K562 (cell line): ENCODE data around the gene IFI27L2. TPM values are rescaled to one million over a fixed set of nuclear protein-coding genes. Genes with fewer than 3 reads are reported as not detected.

Experiments used
- ATAC-seq: fragments of 200-7000 bp; cut with Tn5 transposase; 3 replicates; pipeline ENCODE4 v1.9.1; 2020; ENCODE audit warnings: moderate library complexity
- BruUV-seq: library from RNA; stranded (reverse); fragments of 400-500 nt; replicated peaks from 2 replicates; lab custom pipeline; 2021; lab: Mats Ljungman, UMichigan
- CTCF ChIA-PET: fragments of 300-600 bp; formaldehyde crosslinking; extraction: SDS; loops from one replicate; lab custom pipeline; 2021; ENCODE audit warnings: low intra/inter-chr PET ratio; lab: Yijun Ruan, JAX
- POLR2A ChIA-PET: fragments of 300-600, 350-650 bp; sonication (Branson Sonifier 250); formaldehyde crosslinking; extraction: SDS; loops from one replicate; lab custom pipeline; 2021; ENCODE audit warnings: antibody characterized with exemption, inconsistent platforms; lab: Yijun Ruan, JAX
- DNase-seq, 4 experiments: peaks; one replicate each; pipeline versions ENCODE4 v3.0.0 to v3.0.0-alpha.2; 2011 to 2018; ENCODE audit warnings: low spot score in 3 of 4, mixed read lengths in 3 of 4; ENCODE audit errors: extremely low read depth in 1 of 4
- FAIRE-seq: peaks from 2 replicates; lab custom pipeline; 2011; peaks lifted over from hg19 to GRCh38; lab: Jason Lieb, UNC
- H2AFZ ChIP-seq: 2 replicates; pipeline ENCODE4 v1.6.0; 2011; ENCODE audit warnings: low read depth, low read length, control low read depth, inconsistent platforms
- H3K27ac ChIP-seq: fragments of 200-600 bp; 3 replicates; pipeline ENCODE4 v1.8.0; 2011; ENCODE audit warnings: low read depth, mild to moderate bottlenecking, control low read depth, inconsistent platforms, low read length, moderate library complexity, mixed read lengths; ENCODE audit errors: extremely low read depth
- H3K27me3 ChIP-seq, 2 experiments: fragments of 300-600 bp in 1 of 2; 2 replicates in 1 of 2; 3 replicates in 1 of 2; pipeline versions ENCODE4 v1.6.0 to v1.8.0; 2011; ENCODE audit warnings: inconsistent platforms in 2 of 2, low read length in 2 of 2, mild to moderate bottlenecking in 1 of 2, mixed read lengths in 1 of 2, moderate library complexity in 1 of 2; ENCODE audit not compliant: control insufficient read depth in 2 of 2, insufficient read depth in 2 of 2
- H3K36me3 ChIP-seq: fragments of 300-600 bp; 3 replicates; pipeline ENCODE4 v1.8.0; 2011; ENCODE audit warnings: mild to moderate bottlenecking, low read length, inconsistent platforms; ENCODE audit not compliant: control insufficient read depth, insufficient read depth
- H3K4me1 ChIP-seq, 2 experiments: fragments of 200-600 bp in 1 of 2; replicated peaks in 1 of 2; 2 replicates in 1 of 2; 3 replicates in 1 of 2; pipeline versions ENCODE4 v1.5.1 to v1.8.0; 2011; ENCODE audit warnings: inconsistent platforms in 2 of 2, low read length in 2 of 2, mild to moderate bottlenecking in 1 of 2, mixed read lengths in 1 of 2, moderate library complexity in 1 of 2; ENCODE audit not compliant: control insufficient read depth in 2 of 2, insufficient read depth in 2 of 2
- H3K4me2 ChIP-seq: 2 replicates; pipeline ENCODE4 v1.6.1; 2011; ENCODE audit warnings: low read length, control low read depth, inconsistent platforms, mixed read lengths; ENCODE audit not compliant: insufficient read depth
- H3K4me3 ChIP-seq: fragments of 200-600 bp; sonication (generic), shearing (Covaris generic); 2 replicates; pipeline ENCODE4 v1.5.1; 2016; ENCODE audit warnings: control low read depth, inconsistent platforms
- H3K79me2 ChIP-seq: fragments of 200-600 bp; 3 replicates; pipeline ENCODE4 v1.8.0; 2011; ENCODE audit warnings: low read length, inconsistent platforms; ENCODE audit not compliant: control insufficient read depth, insufficient read depth
- H3K9ac ChIP-seq, 2 experiments: 2 replicates each; pipeline versions ENCODE4 v1.6.0 to v1.6.1; 2011; ENCODE audit warnings: low read depth in 2 of 2, low read length in 2 of 2, control low read depth in 1 of 2, inconsistent platforms in 1 of 2, mild to moderate bottlenecking in 1 of 2, mixed read lengths in 1 of 2; ENCODE audit not compliant: insufficient read depth in 1 of 2
- H3K9me1 ChIP-seq: one replicate; pipeline ENCODE4 v1.6.0; 2011; ENCODE audit warnings: inconsistent platforms, mild to moderate bottlenecking, low read length, moderate library complexity; ENCODE audit not compliant: control insufficient read depth, insufficient read depth
- H3K9me3 ChIP-seq: replicated peaks from 2 replicates; pipeline ENCODE4 v1.5.1; 2011; ENCODE audit warnings: low read depth, low read length, inconsistent platforms; ENCODE audit not compliant: control insufficient read depth, insufficient read depth
- H4K20me1 ChIP-seq: replicated peaks from 2 replicates; pipeline ENCODE4 v1.6.1; 2011; ENCODE audit warnings: low read length, inconsistent platforms, mixed read lengths; ENCODE audit not compliant: control insufficient read depth, insufficient read depth
- ADNP ChIP-seq: fragments of 200-800 bp; sonication (Bioruptor generic); IDR thresholded peaks from 2 replicates; pipeline ENCODE4 v1.6.1; 2016; ENCODE audit warnings: missing genetic modification characterization, missing compliant biosample characterization
- CBX8 ChIP-seq: fragments of 200-600 bp; sonication (generic); IDR thresholded peaks from 2 replicates; pipeline ENCODE4 v1.6.1; 2012; ENCODE audit warnings: borderline replicate concordance, mixed run types, low read depth, mild to moderate bottlenecking, moderate library complexity, mixed read lengths, low read length, control low read depth, inconsistent platforms; ENCODE audit not compliant: poor library complexity, severe bottlenecking; ENCODE audit errors: extremely low read depth
- CHD1 ChIP-seq: fragments of 200-600 bp; sonication (generic); IDR thresholded peaks from one replicate; pipeline ENCODE4 v1.6.1; 2012; ENCODE audit warnings: mild to moderate bottlenecking, moderate library complexity, low read length, inconsistent platforms
- CREBBP ChIP-seq: IDR thresholded peaks from one replicate; pipeline ENCODE4 v1.6.1; 2012; ENCODE audit warnings: low read depth, mild to moderate bottlenecking, control low read depth, inconsistent platforms, low read length
- FOS ChIP-seq: IDR thresholded peaks from 3 replicates; pipeline ENCODE4 v1.6.1; 2011; ENCODE audit not compliant: insufficient read length; ENCODE audit errors: extremely low read depth
- PCBP2 ChIP-seq: fragments of 200-400 bp; formaldehyde crosslinking; IDR thresholded peaks from 2 replicates; pipeline ENCODE4 v1.6.1; 2018; ENCODE audit warnings: low read length, low read depth, mild to moderate bottlenecking, moderate library complexity; ENCODE audit not compliant: poor library complexity, severe bottlenecking
- PHTF2 ChIP-seq: fragments of 250-450 bp; sonication (Bioruptor Pico); IDR thresholded peaks from 2 replicates; pipeline ENCODE4 v1.5.0; 2021; ENCODE audit warnings: mild to moderate bottlenecking
- RCOR1 ChIP-seq, 2 experiments: IDR thresholded peaks; 2 replicates each; pipeline ENCODE4 v1.6.1; 2012; ENCODE audit warnings: low read depth in 2 of 2, low read length in 2 of 2, borderline replicate concordance in 1 of 2, improper control_type of control experiment in 1 of 2
- SAFB2 ChIP-seq: fragments of 200-400 bp; formaldehyde crosslinking; IDR thresholded peaks from 2 replicates; pipeline ENCODE4 v1.6.1; 2018; ENCODE audit warnings: borderline replicate concordance, low read length, low read depth, moderate library complexity; ENCODE audit not compliant: severe bottlenecking
- SRSF7 ChIP-seq: fragments of 200-400 bp; formaldehyde crosslinking; optimal IDR thresholded peaks from 2 replicates; pipeline ENCODE3; 2017; ENCODE audit warnings: mild to moderate bottlenecking, low read depth, low read length
- TARDBP ChIP-seq: fragments of 450-650 bp; IDR thresholded peaks from 2 replicates; pipeline ENCODE4 v1.6.1; 2016
- ZNF239 ChIP-seq: fragments of 250-450 bp; sonication (Bioruptor Pico); IDR thresholded peaks from 2 replicates; pipeline ENCODE4 v1.4.0; 2020; ENCODE audit warnings: mild to moderate bottlenecking
- WGBS: fragments of 100-300 bp; shearing (Covaris generic); methylation state at CpG from one replicate; pipeline ENCODE4 v1.1.6; 2016; ENCODE audit warnings: low coverage, mixed read lengths; ENCODE audit not compliant: insufficient coverage; ENCODE audit errors: missing lambda C conversion rate; 5-methylcytosine and 5-hydroxymethylcytosine counted together
- in situ Hi-C: fragments of 300-500 bp; cut with MboI; formaldehyde crosslinking; loops from 4 replicates; pipeline ENCODE4 v1.15.0; 2018; ENCODE audit warnings: inconsistent platforms, mixed read lengths
- intact Hi-C: fragments of 100-400 bp; cut with micrococcal nuclease; formaldehyde crosslinking; loops from 2 replicates; pipeline ENCODE4 v1.14.2; 2022
- polyA plus RNA-seq, 8 experiments: library from polyadenylated mRNA; depleted of rRNA in 4 of 8; stranded (reverse) in 5 of 8; unstranded in 3 of 8; fragments of >200 nt; fragmentation: Nextera tagmentation in 2 of 8; fragmentation: Illumina TruSeq in 1 of 8; extraction: Ambion mirVana in 2 of 8; extraction: Trizol in 1 of 8; gene quantifications; 2 replicates each; pipeline versions ENCODE4 v1.2.1 to v1.2.3, GENCODE V29; 2011 to 2014; ENCODE audit warnings: inconsistent platforms in 1 of 8, missing spikeins in 1 of 8
- total RNA-seq, 7 experiments: library from RNA; depleted of rRNA in 6 of 7; stranded (reverse); fragments of >200 nt in 6 of 7; fragmentation: Illumina TruSeq in 2 of 7; extraction: Trizol in 2 of 7; gene quantifications; 2 replicates each; pipeline versions ENCODE4 v1.2.1 to v1.2.3, GENCODE V29; 2011 to 2021; ENCODE audit warnings: low replicate concordance in 1 of 7
- TF ChIP-seq, protein P1 (sequence below): IDR thresholded peaks from 2 replicates; pipeline ENCODE4 v1.6.1; 2016; ENCODE audit warnings: missing genetic modification characterization, missing compliant biosample characterization
- TF ChIP-seq, protein P2 (sequence below): fragments of 250-450 bp; sonication (Bioruptor Pico); IDR thresholded peaks from 2 replicates; pipeline ENCODE4 v1.8.0; 2022; ENCODE audit warnings: moderate library complexity, mild to moderate bottlenecking, inconsistent platforms
- TF ChIP-seq, protein P3 (sequence below): sonication (generic); formaldehyde crosslinking; IDR thresholded peaks from 2 replicates; pipeline ENCODE4 v1.8.1; 2023; ENCODE audit warnings: mild to moderate bottlenecking, missing genetic modification reagents
- TF ChIP-seq, protein P4 (sequence below): fragments of 250-450 bp; sonication (Bioruptor Pico); IDR thresholded peaks from 2 replicates; pipeline ENCODE4 v1.5.0; 2020; ENCODE audit warnings: mild to moderate bottlenecking, borderline replicate concordance

The IFI27L2 gene
- total and polyA plus RNA-seq, 9 of the 15 experiments (the other 6 are each of a cell fraction or from before 2014, with no cell fraction given): 1.0 to 9.3 (median 4.1) TPM

DNA sequence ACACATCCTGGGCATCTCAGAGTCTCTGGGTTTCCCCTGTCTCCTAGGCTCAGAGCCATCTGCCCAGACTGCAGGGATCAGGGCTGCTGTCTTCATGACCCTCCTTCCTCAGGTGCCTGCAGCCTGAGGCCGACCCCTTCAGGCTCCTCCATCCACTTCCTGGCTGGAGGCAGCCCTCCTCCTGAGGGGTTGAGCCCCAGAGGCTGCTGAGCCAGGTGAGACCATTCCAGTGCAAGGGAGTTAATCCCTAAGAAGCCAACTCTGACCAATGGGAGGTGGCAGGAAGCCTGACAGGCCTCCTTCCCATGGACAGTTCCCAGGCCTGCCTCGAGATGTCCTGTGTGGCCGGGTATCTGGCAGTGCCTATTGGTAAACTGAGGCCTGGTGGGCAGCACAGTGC, 36.3 kb upstream of the IFI27L2 start:
- no peak for ATAC-seq
- BruUV-seq: no TSS peak
- H3K9ac ChIP-seq: no peak overlapping the region
- FAIRE-seq: no peak
- 0% methylated on average over 3 of the region's 3 CpGs for WGBS
- no peaks in the 10 kb centered on the region for H3K36me3 ChIP-seq
- ChIA-PET POLR2A (no interaction called here), CTCF (no interaction called here)
- H3K27ac ChIP-seq: no peak overlapping the region
- H2AFZ ChIP-seq: no peak overlapping the region
- H3K79me2 ChIP-seq: no peaks in the 10 kb centered on the region
- no peaks in the 10 kb centered on the region; a peak in 1 of 5 replicates for H3K4me1 ChIP-seq
- H3K27me3 ChIP-seq: peaks cover 0 to 18% of the 10 kb centered on the region in 2 experiments; a peak in 1 of 5 replicates
- no peaks in the 10 kb centered on the region for H4K20me1 ChIP-seq
- H3K4me2 ChIP-seq: no peak overlapping the region
- no peak overlapping the region for H3K4me3 ChIP-seq
- H3K9me3 ChIP-seq: no peaks in the 10 kb centered on the region
- no peak for DNase-seq
- H3K9me1 ChIP-seq: no peaks in the 10 kb centered on the region
- in situ Hi-C loops: no loop called here
- intact Hi-C loops: no loop called here
- TF ChIP-seq CBX8 (no peak), FOS (no peak), SAFB2 (no peak), SRSF7 (no peak), CREBBP (no peak), CHD1 (no peak), ADNP (tag) (no peak), PCBP2 (no peak), PHTF2 (CRISPR knock-in tag) (no peak), RCOR1 (IDR thresholded peaks at IDR 0.05; ENCODE audit: borderline replicate concordance in 1 of 2, low read depth in 2 of 2, low read length in 2 of 2) (no peak), ZNF239 (no peak), TARDBP (no peak)
- TF ChIP-seq, protein P1, sequence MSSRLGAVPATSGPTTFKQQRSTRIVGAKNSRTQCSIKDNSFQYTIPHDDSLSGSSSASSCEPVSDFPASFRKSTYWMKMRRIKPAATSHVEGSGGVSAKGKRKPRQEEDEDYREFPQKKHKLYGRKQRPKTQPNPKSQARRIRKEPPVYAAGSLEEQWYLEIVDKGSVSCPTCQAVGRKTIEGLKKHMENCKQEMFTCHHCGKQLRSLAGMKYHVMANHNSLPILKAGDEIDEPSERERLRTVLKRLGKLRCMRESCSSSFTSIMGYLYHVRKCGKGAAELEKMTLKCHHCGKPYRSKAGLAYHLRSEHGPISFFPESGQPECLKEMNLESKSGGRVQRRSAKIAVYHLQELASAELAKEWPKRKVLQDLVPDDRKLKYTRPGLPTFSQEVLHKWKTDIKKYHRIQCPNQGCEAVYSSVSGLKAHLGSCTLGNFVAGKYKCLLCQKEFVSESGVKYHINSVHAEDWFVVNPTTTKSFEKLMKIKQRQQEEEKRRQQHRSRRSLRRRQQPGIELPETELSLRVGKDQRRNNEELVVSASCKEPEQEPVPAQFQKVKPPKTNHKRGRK (tag): no peak
- TF ChIP-seq, protein P2, sequence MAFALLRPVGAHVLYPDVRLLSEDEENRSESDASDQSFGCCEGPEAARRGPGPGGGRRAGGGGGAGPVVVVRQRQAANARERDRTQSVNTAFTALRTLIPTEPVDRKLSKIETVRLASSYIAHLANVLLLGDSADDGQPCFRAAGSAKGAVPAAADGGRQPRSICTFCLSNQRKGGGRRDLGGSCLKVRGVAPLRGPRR (CRISPR knock-in tag): no peak
- TF ChIP-seq, protein P3, sequence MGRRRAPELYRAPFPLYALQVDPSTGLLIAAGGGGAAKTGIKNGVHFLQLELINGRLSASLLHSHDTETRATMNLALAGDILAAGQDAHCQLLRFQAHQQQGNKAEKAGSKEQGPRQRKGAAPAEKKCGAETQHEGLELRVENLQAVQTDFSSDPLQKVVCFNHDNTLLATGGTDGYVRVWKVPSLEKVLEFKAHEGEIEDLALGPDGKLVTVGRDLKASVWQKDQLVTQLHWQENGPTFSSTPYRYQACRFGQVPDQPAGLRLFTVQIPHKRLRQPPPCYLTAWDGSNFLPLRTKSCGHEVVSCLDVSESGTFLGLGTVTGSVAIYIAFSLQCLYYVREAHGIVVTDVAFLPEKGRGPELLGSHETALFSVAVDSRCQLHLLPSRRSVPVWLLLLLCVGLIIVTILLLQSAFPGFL (CRISPR knock-in tag): no peak
- TF ChIP-seq, protein P4, sequence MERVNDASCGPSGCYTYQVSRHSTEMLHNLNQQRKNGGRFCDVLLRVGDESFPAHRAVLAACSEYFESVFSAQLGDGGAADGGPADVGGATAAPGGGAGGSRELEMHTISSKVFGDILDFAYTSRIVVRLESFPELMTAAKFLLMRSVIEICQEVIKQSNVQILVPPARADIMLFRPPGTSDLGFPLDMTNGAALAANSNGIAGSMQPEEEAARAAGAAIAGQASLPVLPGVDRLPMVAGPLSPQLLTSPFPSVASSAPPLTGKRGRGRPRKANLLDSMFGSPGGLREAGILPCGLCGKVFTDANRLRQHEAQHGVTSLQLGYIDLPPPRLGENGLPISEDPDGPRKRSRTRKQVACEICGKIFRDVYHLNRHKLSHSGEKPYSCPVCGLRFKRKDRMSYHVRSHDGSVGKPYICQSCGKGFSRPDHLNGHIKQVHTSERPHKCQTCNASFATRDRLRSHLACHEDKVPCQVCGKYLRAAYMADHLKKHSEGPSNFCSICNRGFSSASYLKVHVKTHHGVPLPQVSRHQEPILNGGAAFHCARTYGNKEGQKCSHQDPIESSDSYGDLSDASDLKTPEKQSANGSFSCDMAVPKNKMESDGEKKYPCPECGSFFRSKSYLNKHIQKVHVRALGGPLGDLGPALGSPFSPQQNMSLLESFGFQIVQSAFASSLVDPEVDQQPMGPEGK (CRISPR knock-in tag): no peak
